ENCODE data around the gene EFCC1.

- TF ChIP-seq CTCF (IDR thresholded peaks at IDR 0.05 in 2 of 3, conservative IDR thresholded peaks at IDR 0.05 in 1 of 3; ENCODE audit: borderline replicate concordance in 1 of 3, insufficient read depth in 1 of 3, low read depth in 2 of 3, low read length in 2 of 3) (no peak), EZH2 (IDR thresholded peaks at IDR 0.05) (no peak), ELF1 (IDR thresholded peaks at IDR 0.05; ENCODE audit: borderline replicate concordance, low read depth) (no peak), POLR2A (IDR thresholded peaks at IDR 0.05; ENCODE audit: borderline replicate concordance, extremely low read depth, insufficient read depth, insufficient read length) (no peak), POLR2AphosphoS5 (IDR thresholded peaks at IDR 0.05; ENCODE audit: low read depth, low read length) (no peak), ATF3 (IDR thresholded peaks at IDR 0.05) (no peak), RAD21 (IDR thresholded peaks at IDR 0.05; ENCODE audit: low read depth) (no peak), ZFX (IDR thresholded peaks at IDR 0.05) (no peak), CEBPB (IDR thresholded peaks at IDR 0.05; ENCODE audit: low read depth) (no peak), EGR1 (IDR thresholded peaks at IDR 0.05; ENCODE audit: low read depth) (no peak), EZH2phosphoT487 (IDR thresholded peaks at IDR 0.05; ENCODE audit: borderline replicate concordance) (no peak)
Observed at GRCh38 chr3:129084501-129084900, 83.4 kb downstream of the EFCC1 start.
